Astrocyte of the spinal cord (primary cell): Measurements from ENCODE around the gene PBX1.

ENCODE experiments used
- DNase-seq: peaks from one replicate; pipeline ENCODE4 v3.0.0; 2011; ENCODE audit warnings: low read depth, low spot score
- H3K4me3 ChIP-seq: 2 replicates; pipeline ENCODE4 v1.5.1; 2011; ENCODE audit warnings: low read depth, mild to moderate bottlenecking, low read length, moderate library complexity
- CTCF ChIP-seq: IDR thresholded peaks from 2 replicates; pipeline ENCODE4 v1.5.1; 2012; ENCODE audit warnings: low read depth, mild to moderate bottlenecking, low read length, inconsistent platforms
- in situ Hi-C: cut with HindIII; loops from 2 replicates; pipeline ENCODE4 v1.10.0; 2017; ENCODE audit warnings: low sequenced_read_pairs

The PBX1 gene

GRCh38 chr1:164784960-164785359, 226.0 kb downstream of the PBX1 start:
- no peak for TF ChIP-seq CTCF
- no peak for DNase-seq
- in situ Hi-C loops = loop anchor here (25.0 kb wide), 1 partner anchor 223 kb away; the partner anchor contains the start of gene PBX1
- H3K4me3 ChIP-seq = no peak overlapping the region

- no peak for TF ChIP-seq CTCF
- DNase-seq = no peak
- in situ Hi-C loops = loop anchor here (25.0 kb wide), 1 partner anchor 224 kb away; the partner anchor contains the start of gene PBX1
- no peak overlapping the region for H3K4me3 ChIP-seq
Measured at GRCh38 chr1:164785841-164786534, 227.0 kb downstream of the PBX1 start.

- DNase-seq = peak; percentile 81
- in situ Hi-C loops = loop anchor here (25.0 kb wide), 1 partner anchor 225 kb away; the partner anchor contains the start of gene PBX1
- H3K4me3 ChIP-seq = no peak overlapping the region
- TF ChIP-seq CTCF = peak; percentile 93
Measured at GRCh38 chr1:164786980-164787833, 228.2 kb downstream of the PBX1 start.

GRCh38 chr1:164787834-164788231, 228.8 kb downstream of the PBX1 start:
- H3K4me3 ChIP-seq = no peak overlapping the region
- in situ Hi-C loops = loop anchor here (25.0 kb wide), 1 partner anchor 226 kb away; the partner anchor contains the start of gene PBX1
- DNase-seq = no peak
- TF ChIP-seq CTCF = no peak

- in situ Hi-C loops = loop anchor here (25.0 kb wide), 1 partner anchor 228 kb away; the partner anchor contains the start of gene PBX1
- H3K4me3 ChIP-seq = no peak overlapping the region
- no peak for DNase-seq
- TF ChIP-seq CTCF = no peak
Measured at GRCh38 chr1:164790081-164790480, 231.1 kb downstream of the PBX1 start.

- TF ChIP-seq CTCF = no peak
- no peak for DNase-seq
- no peak overlapping the region for H3K4me3 ChIP-seq
- in situ Hi-C loops = loop anchor here (25.0 kb wide), 1 partner anchor 230 kb away; the partner anchor contains the start of gene PBX1
Measured at GRCh38 chr1:164792410-164793004, 233.5 kb downstream of the PBX1 start.
